Bone marrow (tissue), 2 donors: ENCODE data around the gene PSMA8.
"Not testable (repeated sequence)": the region's sequence is repeated elsewhere in the genome, so short reads cannot be mapped to it uniquely, and the experiment has no call there.

ENCODE experiments used
- DNase-seq, 2 donors: peaks; one replicate each; lab custom pipeline; 2025; lab: John Stamatoyannopoulos, UW

Gene PSMA8

DNA sequence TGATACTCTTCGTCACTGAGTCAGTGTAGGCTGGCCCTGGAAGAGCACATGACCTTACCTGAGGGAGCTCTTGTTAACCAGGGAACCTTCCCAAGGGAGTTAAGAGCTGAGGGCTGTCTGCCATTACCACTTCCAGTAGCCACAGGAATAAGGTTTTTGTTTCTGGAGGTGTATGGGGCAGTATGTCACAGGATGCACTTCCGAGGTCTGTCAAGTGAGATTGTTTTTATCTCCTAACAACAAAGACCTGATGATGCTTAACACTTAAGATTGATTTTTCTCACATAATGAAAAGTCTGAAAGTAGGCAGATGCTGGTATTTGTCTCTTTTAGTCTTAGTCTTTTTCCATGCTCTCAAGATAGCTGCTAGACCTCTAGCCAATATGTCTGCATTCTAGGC, 41.8 kb downstream of the PSMA8 start:
- no peak for DNase-seq

DNA sequence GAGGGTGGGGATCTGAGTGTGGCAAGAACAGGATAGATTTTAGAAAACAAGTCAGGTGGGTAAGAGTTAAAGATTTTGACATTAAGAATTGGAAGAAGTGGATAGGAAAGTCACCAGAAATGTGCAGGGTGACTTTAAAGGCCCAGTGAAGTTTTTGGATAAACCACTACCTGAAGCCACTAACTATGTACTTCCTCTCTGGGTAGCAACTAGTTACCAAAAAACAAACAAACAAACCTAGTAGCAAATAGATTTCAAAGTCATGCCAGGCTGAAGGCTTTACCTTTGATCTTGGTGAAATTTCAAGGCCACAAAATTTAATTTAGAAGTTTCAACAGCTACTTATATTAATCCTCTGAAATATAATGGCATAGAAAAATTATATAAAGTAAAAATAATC, 42.5 kb downstream of the PSMA8 start:
- no peak for DNase-seq

DNA sequence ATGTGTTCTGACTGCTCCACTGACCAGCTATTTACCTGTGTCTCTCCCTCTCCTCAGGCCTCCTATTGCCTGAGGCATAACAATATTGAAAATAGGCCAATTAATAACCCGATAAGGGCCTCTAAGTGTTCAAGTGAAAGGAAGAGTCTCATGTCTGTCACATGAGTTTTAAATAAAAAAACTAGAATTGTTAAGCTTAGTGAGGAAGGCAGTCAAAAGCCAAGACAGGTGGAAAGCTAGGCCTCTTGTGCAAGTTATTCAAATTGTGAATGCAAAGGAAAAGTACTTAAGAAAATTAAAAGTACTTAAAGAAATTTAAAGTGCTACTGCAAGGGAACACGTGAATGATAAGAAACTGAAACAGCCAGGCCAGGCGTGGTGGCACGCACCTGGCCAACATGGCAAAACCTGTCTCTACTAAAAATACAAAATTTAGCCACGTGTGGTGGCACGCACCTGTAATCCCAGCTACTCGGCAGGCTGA, 47.7 kb downstream of the PSMA8 start:
- DNase-seq, result no peak

DNA sequence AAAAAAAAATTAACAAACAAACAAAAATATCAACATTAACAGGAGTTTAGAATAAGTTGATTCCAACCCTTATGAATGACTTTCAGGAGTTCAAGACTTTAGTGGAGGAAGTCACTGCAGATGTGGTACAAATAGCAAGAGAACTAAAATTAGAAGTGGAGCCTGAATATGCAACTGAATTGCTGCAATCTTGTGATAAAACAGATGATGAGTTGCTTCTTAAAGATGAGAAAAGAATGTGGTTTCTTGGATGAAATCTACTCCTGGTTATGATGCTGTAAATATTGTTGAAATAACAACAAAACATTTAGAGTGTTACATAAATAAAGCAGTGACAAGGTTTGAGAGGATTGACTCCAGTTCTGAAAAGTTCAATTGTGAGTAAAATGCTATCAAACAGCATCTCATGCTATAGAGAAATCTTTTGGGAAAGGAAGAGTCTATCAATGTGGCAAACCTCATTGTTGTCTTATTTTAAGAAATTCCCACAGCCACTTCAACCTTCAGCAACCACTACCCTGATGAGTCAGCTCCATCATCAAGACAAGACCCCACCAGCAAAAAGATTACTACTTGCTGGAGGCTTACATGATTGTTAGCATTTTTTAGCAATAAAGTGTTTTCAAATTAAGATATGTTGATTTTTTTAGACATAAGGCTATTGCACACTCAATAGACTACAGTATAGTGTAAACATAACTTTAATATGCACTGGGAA, 49.9 kb downstream of the PSMA8 start:
- DNase-seq, result no peak

GRCh38 chr18:26185267-26185666, 51.6 kb downstream of the PSMA8 start:
- no peak for DNase-seq

DNA sequence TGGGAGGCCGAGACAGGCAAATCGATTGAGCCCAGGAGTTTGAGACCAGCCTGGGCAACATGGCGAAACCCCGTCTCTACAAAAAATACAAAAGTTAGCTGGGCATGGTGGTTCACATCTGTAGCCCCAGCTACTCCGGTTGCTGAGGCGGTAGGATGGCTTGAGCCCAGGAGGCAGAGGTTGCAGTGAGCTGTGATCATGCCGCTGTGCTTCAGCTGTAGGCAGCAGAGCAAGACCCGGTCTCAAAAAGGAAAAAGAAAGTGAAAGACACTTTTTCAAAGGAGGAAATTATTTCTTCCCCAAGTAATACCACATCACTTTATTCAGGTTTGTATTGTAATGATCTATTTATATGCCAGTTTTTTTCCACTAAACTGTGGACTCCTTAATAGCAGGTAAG, 56.8 kb downstream of the PSMA8 start:
- DNase-seq, result peak in 1 of 2 donors; percentile 54

DNA sequence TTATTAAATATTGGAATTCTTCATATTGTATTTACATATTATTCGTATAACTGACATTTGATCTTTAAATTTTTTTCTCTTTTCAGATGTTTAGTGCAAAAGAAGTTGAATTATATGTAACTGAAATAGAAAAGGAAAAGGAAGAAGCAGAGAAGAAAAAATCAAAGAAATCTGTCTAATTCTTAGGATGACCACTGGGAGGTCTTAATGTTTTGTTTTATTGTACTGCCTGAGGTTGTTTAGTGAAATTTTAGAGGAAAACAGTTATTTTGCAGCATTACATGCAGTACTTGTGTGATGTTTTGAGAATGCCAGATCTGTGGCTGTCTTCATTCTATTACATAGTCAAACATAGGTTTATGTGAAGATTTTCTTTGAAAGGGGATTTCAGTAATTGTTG, 58.6 kb downstream of the PSMA8 start:
- no peak for DNase-seq

- no peak for DNase-seq
These were observed 62.9 kb downstream of the PSMA8 start for GRCh38 chr18:26196605-26197004.

- DNase-seq, result not testable (repeated sequence)
These were observed 68.3 kb downstream of the PSMA8 start for GRCh38 chr18:26202001-26202400.

DNA sequence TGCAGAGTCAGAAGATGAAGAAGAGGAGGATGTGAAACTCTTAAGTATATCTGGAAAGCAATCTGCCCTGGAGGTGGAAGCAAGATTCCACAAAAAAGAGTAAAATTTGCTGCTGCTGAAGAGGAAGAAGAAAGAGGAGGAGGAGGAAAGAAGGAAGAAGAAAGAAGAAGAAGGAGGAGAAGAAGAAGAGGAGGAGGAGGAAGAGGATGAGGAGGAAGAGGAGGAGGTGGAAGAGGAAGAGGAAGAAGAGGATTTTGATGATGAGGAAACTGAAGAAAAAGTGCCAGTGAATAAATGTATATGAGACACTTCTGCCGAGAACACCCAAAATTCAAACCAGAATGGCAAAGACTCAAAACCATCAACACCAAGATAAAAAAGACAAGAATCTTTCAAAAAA, 71.6 kb downstream of the PSMA8 start:
- no peak for DNase-seq

DNA sequence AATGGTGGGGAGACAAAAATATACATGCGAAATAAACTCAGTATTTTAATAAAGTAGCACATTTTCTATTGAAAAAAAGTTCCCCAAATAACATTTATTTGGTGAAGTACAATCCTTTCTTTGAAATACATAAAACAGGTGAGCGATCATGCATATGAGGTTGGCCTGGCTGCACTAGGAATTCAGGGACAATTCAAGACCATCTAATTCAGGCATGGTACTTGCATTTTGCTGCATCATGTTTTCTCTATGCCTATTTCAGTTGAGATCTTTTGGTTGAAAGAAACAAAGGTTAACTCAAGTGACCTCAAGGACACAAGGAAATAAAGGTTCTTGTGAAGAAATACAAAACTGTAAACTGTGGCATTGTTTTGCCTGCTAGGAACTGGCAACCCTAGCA, 72.8 kb downstream of the PSMA8 start:
- no peak for DNase-seq

- no peak for DNase-seq
These were observed 74.3 kb downstream of the PSMA8 start for GRCh38 chr18:26207937-26208336.

DNA sequence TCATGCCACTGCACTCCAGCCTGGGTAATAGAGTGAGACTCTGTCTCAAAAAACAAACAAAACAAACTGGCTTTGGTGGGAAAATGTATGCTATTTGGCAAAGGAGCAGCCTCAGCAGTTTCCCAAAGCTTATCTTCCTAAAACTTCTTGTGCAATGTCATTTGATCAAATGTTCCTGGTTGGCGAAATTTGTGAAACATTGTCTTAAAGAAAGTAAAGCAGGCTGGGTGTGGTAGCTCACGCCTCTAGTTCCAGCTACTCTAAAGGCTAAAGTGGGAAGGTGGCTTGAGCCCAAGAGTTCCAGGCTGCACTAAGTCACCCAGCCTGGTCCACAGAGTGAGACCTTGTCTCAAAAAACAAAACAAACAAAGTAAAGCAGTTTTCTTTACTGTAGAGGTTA, 75.3 kb downstream of the PSMA8 start:
- no peak for DNase-seq

GRCh38 chr18:26210147-26210546, 76.5 kb downstream of the PSMA8 start:
- DNase-seq, result no peak

GRCh38 chr18:26215247-26215970, 81.7 kb downstream of the PSMA8 start:
- peak in 1 of 2 donors; percentile 23 for DNase-seq

- no peak for DNase-seq
These were observed 91.5 kb downstream of the PSMA8 start for GRCh38 chr18:26225022-26225693.

DNA sequence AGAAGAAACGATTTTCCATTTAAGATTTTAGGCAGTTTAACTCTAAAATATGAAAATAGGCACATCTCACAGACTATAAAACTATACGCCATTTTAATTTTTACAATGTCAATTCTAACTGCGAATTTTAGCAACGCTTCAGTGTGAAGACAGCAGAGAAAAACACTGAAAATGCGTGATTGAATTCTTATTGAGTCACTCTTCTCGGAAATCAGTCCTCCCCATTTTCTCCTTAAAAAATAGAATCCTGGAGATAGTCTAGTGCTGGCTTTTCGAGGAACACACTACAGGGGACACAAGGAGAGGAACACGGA, 92.2 kb downstream of the PSMA8 start:
- DNase-seq, result no peak

DNA sequence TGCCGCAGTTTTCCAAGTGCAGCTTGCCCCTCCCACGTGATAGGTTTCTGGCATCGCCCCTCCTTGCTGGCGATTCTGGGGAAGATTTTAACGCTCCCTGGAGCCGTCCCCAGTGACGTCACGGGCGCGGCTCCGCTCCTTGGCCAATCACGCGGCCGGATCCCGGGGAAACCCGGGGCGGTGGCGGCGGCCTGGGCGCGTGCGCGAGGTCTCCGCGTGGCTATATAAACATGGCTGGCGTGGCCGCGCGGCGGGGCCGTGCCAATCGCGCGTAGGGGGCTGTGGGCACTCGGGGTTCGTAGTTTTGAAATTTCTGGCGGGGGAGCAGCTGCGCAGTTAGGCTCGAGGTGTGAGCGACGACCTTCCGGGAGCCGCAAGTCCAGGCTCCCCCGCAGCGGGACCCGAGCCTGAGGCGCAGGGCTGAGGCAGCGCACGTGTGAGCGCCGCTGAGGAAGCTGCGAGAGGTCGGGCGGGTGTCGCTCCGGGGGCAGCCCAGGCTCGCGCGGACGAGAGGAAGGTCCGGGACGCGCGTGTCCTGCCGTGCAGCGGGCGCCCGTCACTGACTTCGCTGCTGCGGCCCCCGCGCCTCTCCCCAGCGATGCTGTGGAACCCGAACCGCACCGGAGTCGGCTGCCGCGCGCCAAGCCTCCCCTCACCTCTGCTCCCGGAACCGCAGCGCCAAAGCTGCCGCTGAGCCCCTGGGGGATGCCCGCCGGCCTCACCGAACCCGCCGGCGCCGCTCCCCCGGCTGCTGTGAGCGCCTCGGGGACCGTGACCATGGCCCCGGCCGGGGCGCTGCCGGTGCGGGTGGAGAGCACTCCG, 92.8 kb downstream of the PSMA8 start, which contains the start of gene TAF4B:
Gene TAF4B, plus strand, starts transcription at position 217 of the 822 bp plus-strand sequence. Its CDS starts 489 bp downstream, at position 706.
- peak; percentile 73 to 80 for DNase-seq

- DNase-seq, result no peak
These were observed 93.5 kb downstream of the PSMA8 start for GRCh38 chr18:26227051-26227670.

DNA sequence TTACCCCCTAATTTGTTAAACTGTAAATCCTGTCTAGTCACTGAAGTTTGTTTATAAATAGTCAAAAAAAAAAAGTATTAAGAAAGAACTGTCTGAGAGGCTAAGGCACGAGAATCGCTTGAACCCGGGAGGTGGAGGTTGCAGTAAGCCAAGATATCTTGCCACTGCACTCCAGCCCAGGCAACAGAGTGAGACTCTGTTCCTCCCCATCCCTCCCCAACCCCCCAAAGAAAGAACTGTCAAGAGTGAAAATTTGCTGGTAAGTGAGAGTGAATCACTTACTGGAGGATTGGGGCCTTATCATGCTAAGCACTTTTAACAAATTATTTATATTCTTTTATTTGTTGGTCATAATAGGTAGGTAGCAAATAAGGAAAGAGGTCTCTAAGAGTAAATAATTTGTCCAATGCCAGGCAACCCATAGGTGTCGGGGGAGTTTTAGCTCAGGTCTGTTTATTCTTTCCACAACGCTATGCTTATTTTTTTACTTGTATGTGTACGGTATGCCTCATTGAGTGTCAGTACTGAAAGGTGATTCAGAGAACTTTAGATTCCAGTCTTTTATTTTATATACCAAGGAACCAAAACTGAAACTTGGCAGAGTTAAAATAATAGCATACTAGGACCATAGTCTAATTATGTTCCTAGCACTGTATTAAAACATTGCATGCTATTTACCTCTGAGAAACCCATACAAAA, 95.0 kb downstream of the PSMA8 start:
- DNase-seq, result no peak

GRCh38 chr18:26230497-26230896, 96.8 kb downstream of the PSMA8 start:
- no peak for DNase-seq
